Left ventricle myocardium inferior (tissue), 1 donor: Measurements from ENCODE around the gene SNRPB2. TPM values are rescaled to one million over a fixed set of nuclear protein-coding genes. Genes with fewer than 3 reads are reported as not detected.

Source experiments
- DNase-seq: peaks from one replicate; pipeline ENCODE4 v3.0.0-alpha.2; 2020
- H3K27ac ChIP-seq: fragments of 200-600 bp; replicated peaks from 2 replicates; pipeline ENCODE4 v1.8.0; 2021
- H3K27me3 ChIP-seq: fragments of 200-600 bp; 2 replicates; pipeline ENCODE4 v1.8.0; 2021; ENCODE audit warnings: low read depth
- H3K36me3 ChIP-seq: fragments of 200-600 bp; 2 replicates; pipeline ENCODE4 v1.8.0; 2021
- H3K4me1 ChIP-seq: fragments of 200-600 bp; 2 replicates; pipeline ENCODE4 v1.8.0; 2021
- H3K4me3 ChIP-seq: fragments of 200-600 bp; 2 replicates; pipeline ENCODE4 v1.8.0; 2021; ENCODE audit warnings: mild to moderate bottlenecking, moderate library complexity
- H3K9me3 ChIP-seq: fragments of 200-600 bp; replicated peaks from 2 replicates; pipeline ENCODE4 v1.8.0; 2021
- CTCF ChIP-seq: fragments of 200-600 bp; IDR thresholded peaks from 2 replicates; pipeline ENCODE4 v1.8.0; 2021; ENCODE audit warnings: antibody characterized with exemption, mild to moderate bottlenecking, borderline replicate concordance
- intact Hi-C: fragments of 100-400 bp; cut with micrococcal nuclease; formaldehyde crosslinking; loops from one replicate; pipeline ENCODE4 v1.11.0; 2022
- total RNA-seq: library from RNA; stranded (reverse); fragmentation: NEBNext Ultra II Directional; extraction: Animal tissue kit (Norgen Biotek cat#: 25700); gene quantifications from one replicate; pipeline ENCODE4 v1.2.1, GENCODE V29; 2021
- donor health status: DM: no; HTN: yes; CAD: no; lungs with severe emphysema.

Gene SNRPB2
- total RNA-seq, 1 donor from 2014 or later, result 35.0 TPM

GRCh38 chr20:16712511-16712947 lies 17.3 kb upstream of the SNRPB2 start:
- Histone ChIP-seq H3K4me1 (peaks cover 13% of the 10 kb centered on the region), H3K36me3 (no peaks in the 10 kb centered on the region), H3K9me3 (no peaks in the 10 kb centered on the region), H3K4me3 (no peak overlapping the region), H3K27me3 (peaks cover 4% of the 10 kb centered on the region), H3K27ac (no peak overlapping the region)
- no peak for TF ChIP-seq CTCF
- no peak for DNase-seq
- intact Hi-C loops, result no loop called here

GRCh38 chr20:16713066-16713465 lies 16.8 kb upstream of the SNRPB2 start:
- Histone ChIP-seq H3K27ac (no peak overlapping the region), H3K9me3 (no peaks in the 10 kb centered on the region), H3K4me3 (no peak overlapping the region), H3K27me3 (peaks cover 4% of the 10 kb centered on the region), H3K36me3 (no peaks in the 10 kb centered on the region), H3K4me1 (peaks cover 13% of the 10 kb centered on the region)
- intact Hi-C loops, result no loop called here
- no peak for TF ChIP-seq CTCF
- DNase-seq, result no peak

GRCh38 chr20:16714242-16714641 lies 15.6 kb upstream of the SNRPB2 start:
- Histone ChIP-seq H3K27ac (peak overlapping the region; percentile 38), H3K36me3 (no peaks in the 10 kb centered on the region), H3K4me3 (no peak overlapping the region), H3K4me1 (peaks cover 13% of the 10 kb centered on the region), H3K9me3 (no peaks in the 10 kb centered on the region), H3K27me3 (peaks cover 16% of the 10 kb centered on the region)
- TF ChIP-seq CTCF, result no peak
- intact Hi-C loops, result no loop called here
- no peak for DNase-seq

- Histone ChIP-seq H3K9me3 (no peaks in the 10 kb centered on the region), H3K27ac (peak overlapping the region; percentile 38), H3K36me3 (no peaks in the 10 kb centered on the region), H3K27me3 (peaks cover 21% of the 10 kb centered on the region), H3K4me1 (peaks cover 13% of the 10 kb centered on the region), H3K4me3 (no peak overlapping the region)
- no peak for TF ChIP-seq CTCF
- DNase-seq, result no peak
- intact Hi-C loops, result no loop called here
These were observed 15.1 kb upstream of the SNRPB2 start for GRCh38 chr20:16714751-16715150.

- no peaks in the 10 kb centered on the region for H3K9me3 ChIP-seq
- no peak for DNase-seq
- H3K27me3 ChIP-seq, result peaks cover 55% of the 10 kb centered on the region
- H3K4me1 ChIP-seq, result peaks cover 6% of the 10 kb centered on the region
- intact Hi-C loops, result no loop called here
- no peak overlapping the region for H3K4me3 ChIP-seq
- no peak overlapping the region for H3K27ac ChIP-seq
- no peaks in the 10 kb centered on the region for H3K36me3 ChIP-seq
- TF ChIP-seq CTCF, result no peak
These were observed 10.4 kb upstream of the SNRPB2 start for GRCh38 chr20:16719421-16719820.

GRCh38 chr20:16729080-16729479 lies 746 bp upstream of the SNRPB2 start:
- peaks cover 45% of the 10 kb centered on the region for H3K27me3 ChIP-seq
- peak overlapping the region; percentile 84 for H3K27ac ChIP-seq
- no peak for DNase-seq
- H3K36me3 ChIP-seq, result peaks cover 25% of the 10 kb centered on the region
- H3K4me1 ChIP-seq, result peaks cover 36% of the 10 kb centered on the region
- intact Hi-C loops, result no loop called here
- H3K4me3 ChIP-seq, result peak overlapping the region; percentile 93
- no peak for TF ChIP-seq CTCF
- no peaks in the 10 kb centered on the region for H3K9me3 ChIP-seq
